Activated CD4-positive, alpha-beta memory T cell treated with anti-CD3 and anti-CD28 coated beads, Interleukin-2, amount 10 ng/mL, durations not matched to agents 7 days and 5 days (primary cell): ENCODE measurements around the gene MLKL. TPM values are rescaled to one million over a fixed set of nuclear protein-coding genes. Genes with fewer than 3 reads are reported as not detected.
"Not testable (repeated sequence)": the region's sequence is repeated elsewhere in the genome, so short reads cannot be mapped to it uniquely, and the experiment has no call there.

Experiments used
- CTCF ChIA-PET: fragments of 350-600 bp; sonication (Branson Sonifier 250); formaldehyde crosslinking; loops from one replicate; lab custom pipeline; 2021; ENCODE audit warnings: antibody characterized with exemption, inconsistent platforms; lab: Charles Lee
- POLR2A ChIA-PET: fragments of 350-600 bp; sonication (Branson Sonifier 250); formaldehyde crosslinking; loops from one replicate; lab custom pipeline; 2021; ENCODE audit warnings: antibody characterized with exemption; lab: Charles Lee
- DNase-seq: peaks from one replicate; pipeline ENCODE4 v3.0.0-alpha.2; 2020
- H3K27ac Mint-ChIP-seq: one replicate; pipeline ENCODE4 v1.8.0; 2021; ENCODE audit warnings: mild to moderate bottlenecking, mixed read lengths
- H3K27me3 Mint-ChIP-seq: one replicate; pipeline ENCODE4 v1.8.0; 2021; ENCODE audit warnings: mixed read lengths
- H3K36me3 Mint-ChIP-seq: one replicate; pipeline ENCODE4 v1.8.0; 2021; ENCODE audit warnings: low read depth, mixed read lengths
- H3K4me1 Mint-ChIP-seq: one replicate; pipeline ENCODE4 v1.8.0; 2021; ENCODE audit warnings: mixed read lengths
- H3K4me3 Mint-ChIP-seq: one replicate; pipeline ENCODE4 v1.8.0; 2021; ENCODE audit warnings: mild to moderate bottlenecking, mixed read lengths
- H3K9me3 Mint-ChIP-seq: one replicate; pipeline ENCODE4 v1.8.0; 2021; ENCODE audit warnings: mixed read lengths
- total RNA-seq, 2 experiments: library from RNA; stranded (reverse); gene quantifications; one replicate each; pipeline ENCODE4 v1.2.3, GENCODE V29; 2021

Gene MLKL
- total RNA-seq, 2 experiments from 2014 or later = 42.8 to 45.2 TPM

DNA sequence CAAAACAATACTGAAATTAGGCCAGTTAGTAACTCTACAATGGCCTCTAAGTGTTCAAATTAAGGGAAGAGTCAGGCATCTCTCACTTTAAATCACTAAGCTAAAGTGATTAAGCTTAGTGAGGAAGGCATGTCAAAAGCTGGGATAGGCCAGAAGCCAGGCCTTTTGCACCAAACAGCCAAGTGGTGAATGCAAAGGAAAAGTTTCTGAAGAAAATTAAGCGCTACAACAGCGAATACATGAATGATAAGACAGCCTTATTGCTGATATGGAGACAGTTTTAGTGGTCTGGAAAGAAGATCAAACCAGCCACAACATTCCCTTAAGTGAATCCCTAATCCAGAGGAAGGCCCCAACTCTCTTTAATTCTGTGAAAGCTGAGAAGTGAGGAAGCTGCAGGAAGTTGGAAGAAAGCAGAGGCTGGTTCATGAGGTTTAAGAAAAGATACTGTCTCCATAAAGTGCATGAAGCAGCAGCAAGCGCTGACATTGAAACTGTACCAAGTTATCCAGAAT lies 46.1 kb downstream of the MLKL start:
- Mint-ChIP-seq H3K36me3 (peaks cover 79% of the 10 kb centered on the region), H3K9me3 (no peaks in the 10 kb centered on the region), H3K4me3 (no peak overlapping the region), H3K27ac (no peak overlapping the region), H3K27me3 (no peaks in the 10 kb centered on the region), H3K4me1 (peaks cover 56% of the 10 kb centered on the region)
- no peak for DNase-seq
- CTCF ChIA-PET = interaction anchor here (0.6 kb wide), 1 partner anchor 184 kb away, joined by 5 read pairs; no protein-coding TSS in a partner anchor
- POLR2A ChIA-PET = interaction anchor here (0.9 to 6.2 kb wide), 4 partner anchors 9 to 23 kb away, joined by 3 to 62 read pairs (median 6); partner anchors contain the start of gene RFWD3

- Mint-ChIP-seq H3K4me1 (peaks cover 39% of the 10 kb centered on the region), H3K36me3 (peaks cover 75% of the 10 kb centered on the region)
- H3K27ac Mint-ChIP-seq, H3K4me3 Mint-ChIP-seq, H3K27me3 Mint-ChIP-seq, DNase-seq, H3K9me3 Mint-ChIP-seq: not testable (repeated sequence)
- CTCF ChIA-PET = interaction anchor here (1.9 to 4.1 kb wide), 3 partner anchors 13 to 28 kb away, joined by 6 to 36 read pairs (median 16); partner anchors contain the start of gene RFWD3
- POLR2A ChIA-PET = interaction anchor here (1.4 to 6.2 kb wide), 4 partner anchors 9 to 46 kb away, joined by 4 to 62 read pairs (median 10); partner anchors contain the start of genes GLG1 and RFWD3
Measured at GRCh38 chr16:74652883-74653282, 47.8 kb downstream of the MLKL start.

GRCh38 chr16:74652249-74652648 lies 48.4 kb downstream of the MLKL start:
- Mint-ChIP-seq H3K9me3 (no peaks in the 10 kb centered on the region), H3K27me3 (no peaks in the 10 kb centered on the region), H3K4me1 (peaks cover 35% of the 10 kb centered on the region), H3K36me3 (peaks cover 72% of the 10 kb centered on the region), H3K4me3 (no peak overlapping the region), H3K27ac (no peak overlapping the region)
- no peak for DNase-seq
- POLR2A ChIA-PET = interaction anchor here (1.2 to 2.0 kb wide), 4 partner anchors 9 to 45 kb away, joined by 3 to 14 read pairs (median 4); partner anchors contain the start of genes GLG1 and RFWD3
- CTCF ChIA-PET = interaction anchor here (1.1 to 4.1 kb wide), 8 partner anchors 8 to 74 kb away, joined by 3 to 36 read pairs (median 6); partner anchors contain the start of gene RFWD3

- ChIA-PET CTCF (interaction anchor here (0.6 to 4.1 kb wide), 13 partner anchors 8 to 187 kb away, joined by 3 to 36 read pairs (median 4); partner anchors contain the start of gene RFWD3), POLR2A (interaction anchor here (1.2 to 2.0 kb wide), 4 partner anchors 10 to 45 kb away, joined by 3 to 14 read pairs (median 4); partner anchors contain the start of genes GLG1 and RFWD3)
- Mint-ChIP-seq H3K27me3 (no peaks in the 10 kb centered on the region), H3K27ac (peak overlapping the region; percentile 42), H3K4me1 (peaks cover 31% of the 10 kb centered on the region), H3K36me3 (peaks cover 72% of the 10 kb centered on the region), H3K4me3 (no peak overlapping the region), H3K9me3 (no peaks in the 10 kb centered on the region)
- no peak for DNase-seq
Measured at GRCh38 chr16:74651841-74652240, 48.8 kb downstream of the MLKL start.

DNA sequence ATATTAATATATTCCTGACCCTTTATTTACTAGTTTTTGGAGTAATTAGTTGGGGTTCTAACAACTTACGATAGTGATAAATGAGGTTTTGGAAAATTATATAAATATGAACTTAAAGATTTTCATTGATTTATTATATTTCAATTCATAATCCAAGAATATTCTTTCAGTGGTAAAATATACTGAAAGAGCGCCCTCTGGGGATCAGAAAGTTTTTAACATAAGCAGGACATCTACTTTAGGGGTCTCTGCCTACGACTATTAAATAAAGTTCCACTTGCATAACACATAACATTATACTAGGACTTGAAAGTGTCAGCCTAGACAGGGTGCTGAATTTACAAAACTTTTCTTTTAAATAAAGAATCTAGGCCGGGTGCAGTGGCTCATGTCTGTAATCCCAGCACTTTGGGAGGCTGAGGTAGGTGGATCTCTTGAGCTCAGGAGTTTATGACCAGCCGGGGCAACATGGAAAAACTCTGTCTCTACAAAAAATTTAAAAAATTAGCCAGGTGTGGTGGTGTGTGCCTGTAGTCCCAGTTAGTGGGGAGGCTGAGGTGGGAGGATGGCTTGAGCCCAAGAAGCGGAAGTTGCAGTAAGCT lies 49.6 kb downstream of the MLKL start:
- CTCF ChIA-PET = interaction anchor here (0.6 to 4.1 kb wide), 13 partner anchors 9 to 186 kb away, joined by 3 to 36 read pairs (median 4); partner anchors contain the start of gene RFWD3
- H3K4me1 Mint-ChIP-seq = peaks cover 24% of the 10 kb centered on the region
- no peaks in the 10 kb centered on the region for H3K27me3 Mint-ChIP-seq
- no peak for DNase-seq
- H3K36me3 Mint-ChIP-seq = peaks cover 65% of the 10 kb centered on the region
- H3K4me3 Mint-ChIP-seq = no peak overlapping the region
- POLR2A ChIA-PET = interaction anchor here (1.2 to 2.0 kb wide), 2 partner anchors 13 to 16 kb away, joined by 3 to 14 read pairs; partner anchors contain the start of gene RFWD3
- no peaks in the 10 kb centered on the region for H3K9me3 Mint-ChIP-seq
- H3K27ac Mint-ChIP-seq = no peak overlapping the region

DNA sequence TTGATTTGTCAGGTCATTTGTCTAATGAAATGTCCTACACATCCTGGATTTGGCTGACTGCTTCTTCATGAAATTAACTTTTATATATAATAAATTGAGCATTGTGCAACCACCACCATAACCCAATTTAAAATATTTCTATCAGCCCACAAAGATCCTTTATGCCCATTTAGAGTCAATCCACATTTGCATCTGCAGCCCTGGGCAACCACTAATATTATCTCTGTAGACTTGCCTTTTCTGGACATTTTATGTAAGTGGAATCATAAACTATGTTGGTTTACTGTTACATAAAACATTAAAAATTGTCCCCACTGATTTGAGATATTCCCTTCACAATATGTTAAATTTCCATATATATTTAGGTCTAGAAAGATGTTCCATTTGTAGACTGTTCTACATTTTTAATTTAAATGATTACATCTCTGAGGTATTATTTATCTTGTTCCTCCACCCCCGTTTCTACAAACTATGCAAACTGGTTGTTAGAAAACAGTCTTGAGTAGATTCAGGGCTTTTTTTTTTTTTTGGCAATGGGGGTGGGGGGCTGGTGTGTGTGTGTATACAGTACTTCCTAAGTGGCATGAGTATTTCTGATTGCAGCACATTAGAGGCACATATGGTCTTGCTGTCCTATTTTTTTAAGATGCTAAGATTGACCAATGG lies 50.7 kb downstream of the MLKL start:
- Mint-ChIP-seq H3K4me3 (no peak overlapping the region), H3K27ac (no peak overlapping the region), H3K36me3 (peaks cover 64% of the 10 kb centered on the region), H3K9me3 (no peaks in the 10 kb centered on the region), H3K4me1 (peaks cover 17% of the 10 kb centered on the region), H3K27me3 (no peaks in the 10 kb centered on the region)
- ChIA-PET CTCF (interaction anchor here (1.5 to 4.1 kb wide), 2 partner anchors 16 to 22 kb away, joined by 3 to 36 read pairs; partner anchors contain the start of gene RFWD3), POLR2A (interaction anchor here (1.0 to 1.5 kb wide), 2 partner anchors 11 to 17 kb away, joined by 3 to 6 read pairs; partner anchors contain the start of gene RFWD3)
- DNase-seq = no peak

DNA sequence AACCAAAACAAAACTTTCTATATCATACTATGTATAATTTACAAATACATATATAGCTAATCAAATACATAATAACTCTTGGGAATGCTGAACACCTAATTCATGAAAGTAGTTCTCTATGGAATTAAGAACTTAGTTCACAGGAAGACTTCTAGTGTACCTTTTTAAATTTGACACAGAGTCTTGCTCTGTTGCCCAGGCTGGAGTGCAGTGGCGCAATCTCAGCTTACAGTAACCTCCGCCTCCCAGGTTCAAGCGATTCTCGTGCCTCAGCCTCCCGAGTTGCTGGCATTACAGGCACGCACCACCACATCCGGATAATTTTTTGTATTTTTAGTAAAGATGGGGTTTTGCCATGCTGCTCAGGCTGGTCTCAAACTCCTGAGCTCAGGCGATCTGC lies 58.7 kb downstream of the MLKL start:
- ChIA-PET CTCF (interaction anchor here (0.6 to 1.5 kb wide), 3 partner anchors 10 to 92 kb away, joined by 3 to 4 read pairs (median 4); no protein-coding TSS in a partner anchor), POLR2A (interaction anchor here (1.2 to 1.6 kb wide), 2 partner anchors 15 to 25 kb away, joined by 5 to 9 read pairs; partner anchors contain the start of gene RFWD3)
- DNase-seq = no peak
- no peak overlapping the region for H3K27ac Mint-ChIP-seq
- H3K27me3 Mint-ChIP-seq = no peaks in the 10 kb centered on the region
- H3K4me3 Mint-ChIP-seq = no peak overlapping the region
- H3K4me1 Mint-ChIP-seq = peaks cover 3% of the 10 kb centered on the region
- peaks cover 57% of the 10 kb centered on the region for H3K36me3 Mint-ChIP-seq
- H3K9me3 Mint-ChIP-seq = no peaks in the 10 kb centered on the region

GRCh38 chr16:74637742-74638453 lies 62.8 kb downstream of the MLKL start:
- H3K4me3 Mint-ChIP-seq = no peak overlapping the region
- no peaks in the 10 kb centered on the region for H3K9me3 Mint-ChIP-seq
- DNase-seq = no peak
- ChIA-PET POLR2A (interaction anchor here (0.8 kb wide), 2 partner anchors 14 to 29 kb away, joined by 3 read pairs; partner anchors contain the start of gene RFWD3), CTCF (interaction anchor here (0.8 to 2.3 kb wide), 2 partner anchors 13 to 14 kb away, joined by 3 to 16 read pairs; no protein-coding TSS in a partner anchor)
- no peaks in the 10 kb centered on the region for H3K27me3 Mint-ChIP-seq
- peaks cover 58% of the 10 kb centered on the region for H3K36me3 Mint-ChIP-seq
- peaks cover 3% of the 10 kb centered on the region for H3K4me1 Mint-ChIP-seq
- no peak overlapping the region for H3K27ac Mint-ChIP-seq

GRCh38 chr16:74635303-74635702 lies 65.4 kb downstream of the MLKL start:
- Mint-ChIP-seq H3K27ac (no peak overlapping the region), H3K9me3 (no peaks in the 10 kb centered on the region), H3K27me3 (no peaks in the 10 kb centered on the region), H3K4me3 (no peak overlapping the region), H3K36me3 (peaks cover 67% of the 10 kb centered on the region), H3K4me1 (peaks cover 2% of the 10 kb centered on the region)
- ChIA-PET POLR2A (interaction anchor here (2.3 kb wide), 1 partner anchor 31 kb away, joined by 9 read pairs; the partner anchor contains the start of gene RFWD3), CTCF (interaction anchor here (0.9 to 1.3 kb wide), 2 partner anchors 16 to 92 kb away, joined by 4 read pairs; no protein-coding TSS in a partner anchor)
- DNase-seq = no peak

GRCh38 chr16:74633686-74634085 lies 67.0 kb downstream of the MLKL start:
- Mint-ChIP-seq H3K36me3 (peaks cover 73% of the 10 kb centered on the region), H3K4me3 (no peak overlapping the region), H3K4me1 (peaks cover 6% of the 10 kb centered on the region), H3K27ac (no peak overlapping the region), H3K27me3 (no peaks in the 10 kb centered on the region), H3K9me3 (no peaks in the 10 kb centered on the region)
- POLR2A ChIA-PET = interaction anchor here (0.9 kb wide), 1 partner anchor 33 kb away, joined by 4 read pairs; the partner anchor contains the start of gene RFWD3
- CTCF ChIA-PET = no interaction called here
- DNase-seq = no peak

GRCh38 chr16:74627506-74628220 lies 73.0 kb downstream of the MLKL start:
- peaks cover 90% of the 10 kb centered on the region for H3K36me3 Mint-ChIP-seq
- CTCF ChIA-PET = interaction anchor here (1.3 kb wide), 2 partner anchors 22 to 24 kb away, joined by 3 read pairs; no protein-coding TSS in a partner anchor
- POLR2A ChIA-PET = no interaction called here
- no peaks in the 10 kb centered on the region for H3K27me3 Mint-ChIP-seq
- H3K4me3 Mint-ChIP-seq = no peak overlapping the region
- peak overlapping the region; percentile 25 for H3K27ac Mint-ChIP-seq
- DNase-seq = no peak
- no peaks in the 10 kb centered on the region for H3K9me3 Mint-ChIP-seq
- peaks cover 27% of the 10 kb centered on the region for H3K4me1 Mint-ChIP-seq
